Psoas muscle (tissue), 8 donors: ENCODE measurements around the gene RFPL2. TPM values are rescaled to one million over a fixed set of nuclear protein-coding genes. Genes with fewer than 3 reads are reported as not detected.

Experiments
- ATAC-seq, 4 donors: fragments of 200-7000 bp; cut with Tn5 transposase; one replicate each; pipeline ENCODE4 v1.9.1; 2020; ENCODE audit warnings: moderate library complexity in 3 of 4, mild to moderate bottlenecking in 2 of 4
- DNase-seq, 2 donors: peaks; one replicate each; pipeline ENCODE4 v3.0.0-alpha.2; 2020
- H3K27ac ChIP-seq: fragments of 200-600 bp; one replicate; pipeline ENCODE4 v1.8.0; 2022
- H3K27me3 ChIP-seq, 3 donors: fragments of 200-600 bp in 1 of 3; one replicate each; pipeline versions ENCODE4 v1.6.1 to v1.8.0; 2013 to 2022; ENCODE audit warnings: low read length in 2 of 3, mild to moderate bottlenecking in 2 of 3, moderate library complexity in 1 of 3; ENCODE audit not compliant: insufficient read depth in 3 of 3
- H3K36me3 ChIP-seq, 2 donors: fragments of 200-600 bp in 1 of 2; one replicate each; pipeline versions ENCODE4 v1.6.1 to v1.8.0; 2013 to 2022; ENCODE audit warnings: low read depth in 1 of 2, mild to moderate bottlenecking in 1 of 2, moderate library complexity in 1 of 2; ENCODE audit not compliant: insufficient read depth in 1 of 2
- H3K4me1 ChIP-seq: fragments of 200-600 bp; one replicate; pipeline ENCODE4 v1.8.0; 2022
- H3K4me3 ChIP-seq: fragments of 200-600 bp; one replicate; pipeline ENCODE4 v1.8.0; 2022; ENCODE audit warnings: mild to moderate bottlenecking
- H3K9me3 ChIP-seq: fragments of 200-600 bp; one replicate; pipeline ENCODE4 v1.8.0; 2022
- CTCF ChIP-seq: fragments of 200-600 bp; IDR thresholded peaks from one replicate; pipeline ENCODE4 v1.8.0; 2022; ENCODE audit warnings: antibody characterized with exemption
- WGBS, 3 donors: extraction: QIAGEN DNeasy Blood & Tissue Kit; methylation state at CpG; one replicate each; pipeline versions ENCODE4 v1.1.6 to v1.1.7; 2013; 5-methylcytosine and 5-hydroxymethylcytosine counted together
- intact Hi-C, 2 donors: fragments of 100-400 bp; cut with DNase I; formaldehyde crosslinking; loops; one replicate each; pipeline versions ENCODE4 v1.11.0 to v1.14.2; 2022
- polyA plus RNA-seq, 3 donors: library from polyadenylated mRNA; stranded (reverse); fragments of 200-250 nt; gene quantifications; one replicate each; pipeline ENCODE4 v1.2.3, GENCODE V29; 2013
- total RNA-seq, 4 donors: library from RNA; stranded (reverse); fragmentation: NEBNext Ultra II Directional in 2 of 4; extraction: Animal tissue kit (Norgen Biotek cat#: 25700) in 2 of 4; gene quantifications; one replicate each; pipeline versions ENCODE4 v1.2.1 to v1.2.4, GENCODE V29; 2021 to 2023
- donor health status: healthy with polysubstance abuse.
- donor health status: DM: no; HTN: no; CAD: no; lungs with moderate emphysema.
- donor health status: Bipolar disorder and iron deficiency.
- donor health status: healthy.
- donor health status: DM: yes; HTN: yes; CAD: no.
- donor health status: DM: no; HTN: no; CAD: no.
- donor health status: DM: no; HTN: no; CAD: no.
- donor health status: DM: yes; HTN: yes; CAD: no.

The RFPL2 gene
- total and polyA plus RNA-seq, 7 donors = not detected

- intact Hi-C loops = no loop called here
- DNase-seq (no peak), ATAC-seq (no peak)
- Histone ChIP-seq H3K9me3 (no peaks in the 10 kb centered on the region), H3K27me3 (no peaks in the 10 kb centered on the region), H3K4me1 (no peaks in the 10 kb centered on the region), H3K36me3 (no peaks in the 10 kb centered on the region), H3K27ac (no peak overlapping the region), H3K4me3 (no peak overlapping the region)
- no peak for TF ChIP-seq CTCF
- WGBS, 3 donors = 63 to 75% (median 65%) methylated on average over 3 of the region's 3 CpGs
These were observed 40.2 kb upstream of the RFPL2 start for GRCh38 chr22:32245042-32245441.

- no peak for DNase-seq
- no peaks in the 10 kb centered on the region for H3K9me3 ChIP-seq
- H3K27ac ChIP-seq = no peak overlapping the region
- ATAC-seq = no peak
- H3K4me1 ChIP-seq = no peaks in the 10 kb centered on the region
- TF ChIP-seq CTCF = no peak
- no peaks in the 10 kb centered on the region for H3K36me3 ChIP-seq
- no peaks in the 10 kb centered on the region for H3K27me3 ChIP-seq
- 84 to 99% (median 94%) methylated on average over 1 of the region's 1 CpG for WGBS, 3 donors
- intact Hi-C loops = no loop called here
- no peak overlapping the region for H3K4me3 ChIP-seq
These were observed 39.7 kb upstream of the RFPL2 start for GRCh38 chr22:32244547-32244946.

GRCh38 chr22:32240461-32240860, 35.6 kb upstream of the RFPL2 start:
- no peaks in the 10 kb centered on the region for H3K27me3 ChIP-seq
- no peak for ATAC-seq
- H3K36me3 ChIP-seq = no peaks in the 10 kb centered on the region
- no peak for DNase-seq
- H3K4me3 ChIP-seq = no peak overlapping the region
- H3K9me3 ChIP-seq = no peaks in the 10 kb centered on the region
- H3K4me1 ChIP-seq = no peaks in the 10 kb centered on the region
- intact Hi-C loops = no loop called here
- TF ChIP-seq CTCF = no peak
- WGBS, 3 donors = 73 to 79% (median 74%) methylated on average over 2 of the region's 2 CpGs
- no peak overlapping the region for H3K27ac ChIP-seq

GRCh38 chr22:32237906-32238305, 33.0 kb upstream of the RFPL2 start:
- no peak for TF ChIP-seq CTCF
- no peak for ATAC-seq
- no peaks in the 10 kb centered on the region for H3K4me1 ChIP-seq

GRCh38 chr22:32236970-32237369, 32.1 kb upstream of the RFPL2 start:
- Histone ChIP-seq H3K36me3 (no peaks in the 10 kb centered on the region), H3K27ac (no peak overlapping the region), H3K4me3 (no peak overlapping the region), H3K27me3 (peaks cover 0 to 2% (median 0%) of the 10 kb centered on the region in 3 donors), H3K9me3 (no peaks in the 10 kb centered on the region), H3K4me1 (no peaks in the 10 kb centered on the region)
- 50 to 62% (median 52%) methylated on average over 8 of the region's 8 CpGs for WGBS, 3 donors
- no peak for TF ChIP-seq CTCF
- DNase-seq = no peak
- no peak for ATAC-seq
- intact Hi-C loops = no loop called here

More at GRCh38 chr22:32237906-32238305, 33.0 kb upstream of the RFPL2 start:
- 74 to 96% (median 80%) methylated on average over 1 of the region's 1 CpG for WGBS, 3 donors
- Histone ChIP-seq H3K9me3 (no peaks in the 10 kb centered on the region), H3K27ac (no peak overlapping the region), H3K27me3 (peaks cover 0 to 2% (median 0%) of the 10 kb centered on the region in 3 donors), H3K36me3 (no peaks in the 10 kb centered on the region), H3K4me3 (no peak overlapping the region)
- DNase-seq = no peak
- intact Hi-C loops = no loop called here
